Ramos (cell line): Measurements from ENCODE around the gene FKBP15.
"Not testable (repeated sequence)": the region's sequence is repeated elsewhere in the genome, so short reads cannot be mapped to it uniquely, and the experiment has no call there.

Experiments
- in situ Hi-C: fragments of 300-500 bp; cut with MboI; formaldehyde crosslinking; loops from one replicate; pipeline ENCODE4 v1.14.3; 2022; ENCODE audit warnings: low sequenced_read_pairs; ENCODE audit not compliant: unreplicated experiment

FKBP15 gene

GRCh38 chr9:113235701-113236255 lies 14.7 kb upstream of the FKBP15 start:
- in situ Hi-C loops, result not testable (repeated sequence)

- in situ Hi-C loops, result no loop called here
These were observed 10.6 kb upstream of the FKBP15 start for GRCh38 chr9:113231701-113232100.

GRCh38 chr9:113228130-113228665 lies 7.1 kb upstream of the FKBP15 start:
- in situ Hi-C loops, result no loop called here

- in situ Hi-C loops, result no loop called here
These were observed 6.4 kb upstream of the FKBP15 start for GRCh38 chr9:113227436-113227835.

GRCh38 chr9:113223963-113224362 lies 2.9 kb upstream of the FKBP15 start:
- in situ Hi-C loops, result no loop called here

- in situ Hi-C loops, result no loop called here
These were observed 1.4 kb upstream of the FKBP15 start for GRCh38 chr9:113222482-113222841.

- in situ Hi-C loops, result no loop called here
These were observed 864 bp upstream of the FKBP15 start for GRCh38 chr9:113221800-113222481.

- in situ Hi-C loops, result no loop called here
These were observed 542 bp downstream of the FKBP15 start for GRCh38 chr9:113220467-113221002.

- in situ Hi-C loops, result no loop called here
These were observed 1.1 kb downstream of the FKBP15 start for GRCh38 chr9:113219969-113220368.

- in situ Hi-C loops, result no loop called here
These were observed 1.7 kb downstream of the FKBP15 start for GRCh38 chr9:113219186-113219936.

GRCh38 chr9:113216406-113216805 lies 4.7 kb downstream of the FKBP15 start:
- in situ Hi-C loops, result no loop called here

- in situ Hi-C loops, result no loop called here
These were observed 5.9 kb downstream of the FKBP15 start for GRCh38 chr9:113215132-113215531.

GRCh38 chr9:113210815-113211214 lies 10.3 kb downstream of the FKBP15 start:
- in situ Hi-C loops, result no loop called here

GRCh38 chr9:113205861-113206260 lies 15.2 kb downstream of the FKBP15 start:
- in situ Hi-C loops, result no loop called here

- in situ Hi-C loops, result no loop called here
These were observed 15.6 kb downstream of the FKBP15 start for GRCh38 chr9:113205432-113205831.

- in situ Hi-C loops, result no loop called here
These were observed 21.3 kb downstream of the FKBP15 start for GRCh38 chr9:113199683-113200329.

- in situ Hi-C loops, result no loop called here
These were observed 28.6 kb downstream of the FKBP15 start for GRCh38 chr9:113192455-113192854.

GRCh38 chr9:113187929-113188595 lies 33.0 kb downstream of the FKBP15 start:
- in situ Hi-C loops, result no loop called here

GRCh38 chr9:113186137-113186755 lies 34.8 kb downstream of the FKBP15 start:
- in situ Hi-C loops, result no loop called here

GRCh38 chr9:113185271-113185670 lies 35.8 kb downstream of the FKBP15 start:
- in situ Hi-C loops, result no loop called here
